Small intestine (tissue), 7 donors: ENCODE data around the gene OR51V1. TPM values are rescaled to one million over a fixed set of nuclear protein-coding genes. Genes with fewer than 3 reads are reported as not detected.
"Not testable (repeated sequence)": the region's sequence is repeated elsewhere in the genome, so short reads cannot be mapped to it uniquely, and the experiment has no call there.

Experiments
- DNase-seq, 2 donors: peaks; one replicate each; pipeline versions ENCODE4 v3.0.0 to v3.0.0-alpha.2; 2013
- FAIRE-seq: peaks from 2 replicates; lab custom pipeline; 2012; peaks lifted over from hg19 to GRCh38; lab: Jason Lieb, UNC
- H3K27ac ChIP-seq, 3 donors: one replicate each; pipeline ENCODE4 v1.5.1; 2013; ENCODE audit warnings: low read length in 2 of 3, mild to moderate bottlenecking in 2 of 3, control low read depth in 1 of 3, inconsistent platforms in 1 of 3, low read depth in 1 of 3, moderate library complexity in 1 of 3
- H3K27me3 ChIP-seq, 3 donors: one replicate each; pipeline ENCODE4 v1.6.1; 2013; ENCODE audit warnings: low read length in 3 of 3, inconsistent platforms in 1 of 3; ENCODE audit not compliant: control insufficient read depth in 3 of 3, insufficient read depth in 3 of 3
- H3K36me3 ChIP-seq, 3 donors: one replicate each; pipeline ENCODE4 v1.6.1; 2013; ENCODE audit warnings: low read length in 3 of 3, inconsistent platforms in 1 of 3, low read depth in 1 of 3, mild to moderate bottlenecking in 1 of 3, moderate library complexity in 1 of 3; ENCODE audit not compliant: control insufficient read depth in 3 of 3, insufficient read depth in 2 of 3
- H3K4me1 ChIP-seq, 3 donors: one replicate each; pipeline ENCODE4 v1.6.1; 2013; ENCODE audit warnings: low read length in 2 of 3, inconsistent platforms in 1 of 3, low read depth in 1 of 3, mild to moderate bottlenecking in 1 of 3, moderate library complexity in 1 of 3; ENCODE audit not compliant: control insufficient read depth in 3 of 3, insufficient read depth in 2 of 3
- H3K4me3 ChIP-seq, 3 donors: one replicate each; pipeline ENCODE4 v1.5.1; 2013; ENCODE audit warnings: low read length in 3 of 3, control low read depth in 1 of 3, inconsistent platforms in 1 of 3, low read depth in 1 of 3, mild to moderate bottlenecking in 1 of 3, moderate library complexity in 1 of 3
- H3K9me3 ChIP-seq, 2 donors: one replicate each; pipeline ENCODE4 v1.6.1; 2013; ENCODE audit warnings: low read depth in 1 of 2, low read length in 1 of 2; ENCODE audit not compliant: control insufficient read depth in 2 of 2, insufficient read depth in 1 of 2
- WGBS, 3 donors: extraction: QIAGEN DNeasy Blood & Tissue Kit; methylation state at CpG; one replicate each; pipeline ENCODE4 v1.1.7; 2013; 5-methylcytosine and 5-hydroxymethylcytosine counted together
- polyA plus RNA-seq, 4 donors: library from polyadenylated mRNA; stranded (reverse) in 3 of 4; unstranded in 1 of 4; fragments of 200-250 nt in 3 of 4; fragments of 120-200 nt in 1 of 4; gene quantifications; one replicate each; pipeline versions ENCODE4 v1.2.1 to v1.2.3, GENCODE V29; 2013
- donor health status: healthy with polysubstance abuse.
- donor health status: control.
- donor health status: control.
- donor health status: Bipolar disorder and iron deficiency.
- donor health status: healthy.

Gene OR51V1
- polyA plus RNA-seq, 4 donors: not detected

GRCh38 chr11:5178046-5178837 is 22.2 kb downstream of the OR51V1 start:
- no peak overlapping the region for H3K4me3 ChIP-seq
- no peaks in the 10 kb centered on the region for H3K9me3 ChIP-seq
- no peaks in the 10 kb centered on the region for H3K27me3 ChIP-seq
- WGBS, 3 donors: 80 to 87% (median 82%) methylated on average over 10 of the region's 10 CpGs
- H3K4me1 ChIP-seq: no peaks in the 10 kb centered on the region
- FAIRE-seq (no peak), DNase-seq (no peak)
- H3K27ac ChIP-seq: no peak overlapping the region
- no peaks in the 10 kb centered on the region for H3K36me3 ChIP-seq

- 88 to 96% (median 95%) methylated on average over 7 of the region's 7 CpGs for WGBS, 3 donors
- Histone ChIP-seq H3K4me3 (no peak overlapping the region), H3K27me3 (no peaks in the 10 kb centered on the region), H3K4me1 (no peaks in the 10 kb centered on the region), H3K27ac (no peak overlapping the region), H3K36me3 (no peaks in the 10 kb centered on the region), H3K9me3 (no peaks in the 10 kb centered on the region)
- DNase-seq: no peak
- no peak for FAIRE-seq
These were observed 25.5 kb downstream of the OR51V1 start for GRCh38 chr11:5174934-5175333.

DNA sequence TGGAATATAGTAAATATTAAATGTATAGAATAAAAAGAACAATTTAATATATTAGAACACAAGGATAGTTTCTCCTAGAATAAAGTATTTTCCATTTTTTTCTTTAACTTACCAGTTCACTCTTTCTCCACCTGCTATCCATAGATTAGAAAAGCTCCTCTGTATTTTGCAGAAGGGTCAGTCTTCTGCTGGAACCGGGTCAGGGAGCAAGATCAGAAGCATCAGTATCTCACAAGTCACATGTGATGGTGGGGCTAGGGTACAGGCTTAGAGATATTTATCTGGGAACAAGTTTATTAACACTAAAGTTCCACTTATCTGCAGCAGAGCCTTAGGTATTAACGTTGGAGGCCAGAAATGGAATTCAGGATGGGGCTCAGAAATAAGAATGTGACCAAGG is 28.6 kb downstream of the OR51V1 start:
- no peak overlapping the region for H3K4me3 ChIP-seq
- no peak overlapping the region for H3K27ac ChIP-seq
- DNase-seq: no peak
- WGBS, 3 donors: 48 to 65% (median 51%) methylated on average over 2 of the region's 2 CpGs
- no peaks in the 10 kb centered on the region for H3K36me3 ChIP-seq
- H3K27me3 ChIP-seq: no peaks in the 10 kb centered on the region
- FAIRE-seq: no peak
- no peaks in the 10 kb centered on the region for H3K9me3 ChIP-seq
- no peaks in the 10 kb centered on the region for H3K4me1 ChIP-seq

DNA sequence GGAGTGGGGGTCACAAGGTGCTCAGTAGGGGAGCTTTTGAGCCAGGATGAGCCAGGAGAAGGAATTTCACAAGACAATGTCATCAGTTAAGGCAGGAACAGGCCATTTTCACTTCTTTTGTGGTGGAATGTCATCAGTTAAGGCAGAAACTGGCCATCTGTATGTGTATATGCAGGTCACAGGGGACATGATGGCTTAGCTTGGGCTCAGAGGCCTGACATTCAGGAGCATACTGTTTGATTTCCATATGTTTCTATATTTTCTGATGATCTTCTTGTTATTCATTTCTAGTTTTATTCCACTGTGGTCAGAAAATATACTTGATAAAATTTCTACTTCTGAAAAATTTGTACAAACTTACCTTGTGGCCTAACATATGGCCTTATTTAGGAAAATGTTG is 34.6 kb downstream of the OR51V1 start:
- not testable (repeated sequence) for H3K4me3 ChIP-seq, H3K4me1 ChIP-seq, H3K9me3 ChIP-seq, H3K27me3 ChIP-seq, FAIRE-seq, DNase-seq, H3K27ac ChIP-seq, H3K36me3 ChIP-seq

DNA sequence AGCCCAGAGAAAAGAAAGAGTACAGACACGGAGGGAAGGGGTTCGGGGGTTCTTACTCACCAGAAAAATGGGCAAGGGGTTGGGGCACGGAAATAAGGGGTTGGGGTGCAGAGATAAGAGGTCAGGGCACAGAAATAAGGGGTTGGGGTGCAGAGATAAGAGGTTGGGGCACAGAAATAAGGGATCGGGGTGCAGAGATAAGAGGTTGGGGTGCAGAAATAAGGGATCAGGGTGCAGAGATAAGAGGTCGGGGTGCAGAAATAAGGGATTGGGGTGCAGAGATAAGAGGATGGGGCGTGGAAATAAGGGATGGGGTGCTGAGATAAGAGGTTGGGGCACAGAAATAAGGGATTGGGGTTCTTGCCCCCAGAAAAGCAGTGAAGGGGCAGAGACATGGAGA is 35.7 kb downstream of the OR51V1 start:
- not testable (repeated sequence) for H3K4me1 ChIP-seq, FAIRE-seq, H3K27me3 ChIP-seq, H3K9me3 ChIP-seq, H3K27ac ChIP-seq, DNase-seq, H3K4me3 ChIP-seq, H3K36me3 ChIP-seq
- 37 to 61% (median 49%) methylated on average over 6 of the region's 6 CpGs for WGBS, 3 donors

DNA sequence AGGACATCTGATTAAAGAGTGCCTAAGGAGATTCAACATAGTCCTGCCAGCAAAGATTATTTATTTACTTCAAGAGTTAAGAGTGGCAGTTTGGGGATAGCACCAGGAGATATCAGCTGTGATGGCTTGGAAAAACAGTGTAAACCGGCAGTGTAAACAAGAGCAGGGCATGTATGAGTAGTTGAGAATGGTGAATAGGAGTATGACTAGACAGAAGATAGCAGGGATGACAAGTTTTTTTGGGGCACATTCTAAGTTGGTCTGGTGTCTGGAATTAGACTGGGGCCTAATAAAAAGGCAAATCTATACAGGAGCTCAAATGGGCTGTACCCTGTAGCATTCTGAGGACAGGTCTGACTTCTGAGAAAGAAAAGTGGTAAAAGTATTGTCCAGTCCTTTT is 39.4 kb downstream of the OR51V1 start:
- not testable (repeated sequence) for H3K4me1 ChIP-seq, H3K27ac ChIP-seq, H3K9me3 ChIP-seq, FAIRE-seq, H3K36me3 ChIP-seq, DNase-seq, H3K27me3 ChIP-seq, H3K4me3 ChIP-seq
- no CpG with 5 or more reads among the region's 1 CpG for WGBS, 3 donors

GRCh38 chr11:5160217-5160616 is 40.3 kb downstream of the OR51V1 start:
- FAIRE-seq, H3K27me3 ChIP-seq, H3K4me1 ChIP-seq, H3K9me3 ChIP-seq, H3K4me3 ChIP-seq, H3K36me3 ChIP-seq, DNase-seq, H3K27ac ChIP-seq: not testable (repeated sequence)
- WGBS, 3 donors: 71 to 83% (median 80%) methylated on average over 4 of the region's 4 CpGs

DNA sequence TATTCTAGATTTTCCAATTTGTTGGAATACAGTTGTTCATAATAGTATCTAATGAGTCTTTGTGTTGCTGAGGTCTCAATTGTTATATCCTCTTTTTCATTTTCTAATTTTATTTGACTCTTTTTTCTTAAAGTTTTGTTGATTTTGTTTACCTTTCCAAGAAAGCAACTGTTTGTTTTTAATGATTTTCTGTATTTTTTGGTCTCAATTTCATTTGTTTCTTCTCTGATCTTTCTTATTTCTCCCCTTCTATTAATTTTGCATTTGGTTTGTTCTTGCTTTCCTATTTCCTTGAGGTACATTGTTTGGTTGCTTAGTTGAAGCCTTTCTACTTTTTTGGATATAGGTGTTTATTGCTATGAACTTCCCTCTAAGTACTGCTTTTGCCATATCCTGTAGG is 40.7 kb downstream of the OR51V1 start:
- no peaks in the 10 kb centered on the region for H3K36me3 ChIP-seq
- H3K27ac ChIP-seq: no peak overlapping the region

GRCh38 chr11:5154657-5155056 is 45.8 kb downstream of the OR51V1 start, which contains the start of gene OR52A1:
Gene OR52A1 (minus strand): TSS chr11:5154757. CDS start chr11:5152369, 2,388 bp downstream.
- DNase-seq (no peak), FAIRE-seq (no peak)
- no peak within 1 kb of the TSS for H3K4me3 ChIP-seq
- no peaks in the 10 kb centered on the region for H3K27me3 ChIP-seq
- H3K27ac ChIP-seq: no peak within 1 kb of the TSS
- no peaks in the 10 kb centered on the region for H3K4me1 ChIP-seq
- H3K9me3 ChIP-seq: no peaks in the 10 kb centered on the region
- no peaks in the 10 kb centered on the region for H3K36me3 ChIP-seq
- WGBS, 3 donors: 54 to 77% (median 58%) methylated on average over 3 of the region's 3 CpGs

More for the DNA sequence above, 40.7 kb downstream of the OR51V1 start:
- Histone ChIP-seq H3K9me3 (no peaks in the 10 kb centered on the region), H3K4me1 (no peaks in the 10 kb centered on the region), H3K4me3 (no peak overlapping the region), H3K27me3 (no peaks in the 10 kb centered on the region)
- FAIRE-seq (no peak), DNase-seq (no peak)
